SH-SY5Y (cell line): Measurements from ENCODE around the gene PLEKHA6.
A peak's percentile ranks its signal among the peaks of the same experiment; 100 is the strongest.

Experiments
- GATA2 ChIP-seq: IDR thresholded peaks from 2 replicates; pipeline ENCODE4 v1.6.1; 2011; ENCODE audit warnings: mild to moderate bottlenecking, low read depth, low read length
- GATA3 ChIP-seq: IDR thresholded peaks from 2 replicates; pipeline ENCODE4 v1.6.1; 2011; ENCODE audit warnings: low read depth, mild to moderate bottlenecking, low read length, moderate library complexity

PLEKHA6 gene

DNA sequence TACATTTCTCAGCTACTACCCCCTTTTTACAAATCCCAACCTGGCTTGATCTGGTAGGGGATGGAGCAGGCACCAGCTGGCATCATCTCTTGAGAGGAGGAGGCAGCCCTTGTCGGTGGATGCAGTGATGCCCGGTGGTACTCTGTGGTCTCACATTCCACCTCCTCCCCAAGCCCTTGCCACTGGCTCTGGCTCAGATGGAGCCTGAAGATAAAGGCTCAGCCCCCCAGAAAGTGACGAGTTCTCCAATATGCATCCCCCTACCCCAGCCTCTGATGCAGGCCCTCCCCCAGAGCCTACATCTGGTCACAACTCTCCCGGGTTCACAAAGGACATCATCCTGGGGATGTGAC lies 142.1 kb downstream of the PLEKHA6 start:
- TF ChIP-seq GATA3 (no peak), GATA2 (peak; percentile 34; the same call in 1 of the 2 replicates)

DNA sequence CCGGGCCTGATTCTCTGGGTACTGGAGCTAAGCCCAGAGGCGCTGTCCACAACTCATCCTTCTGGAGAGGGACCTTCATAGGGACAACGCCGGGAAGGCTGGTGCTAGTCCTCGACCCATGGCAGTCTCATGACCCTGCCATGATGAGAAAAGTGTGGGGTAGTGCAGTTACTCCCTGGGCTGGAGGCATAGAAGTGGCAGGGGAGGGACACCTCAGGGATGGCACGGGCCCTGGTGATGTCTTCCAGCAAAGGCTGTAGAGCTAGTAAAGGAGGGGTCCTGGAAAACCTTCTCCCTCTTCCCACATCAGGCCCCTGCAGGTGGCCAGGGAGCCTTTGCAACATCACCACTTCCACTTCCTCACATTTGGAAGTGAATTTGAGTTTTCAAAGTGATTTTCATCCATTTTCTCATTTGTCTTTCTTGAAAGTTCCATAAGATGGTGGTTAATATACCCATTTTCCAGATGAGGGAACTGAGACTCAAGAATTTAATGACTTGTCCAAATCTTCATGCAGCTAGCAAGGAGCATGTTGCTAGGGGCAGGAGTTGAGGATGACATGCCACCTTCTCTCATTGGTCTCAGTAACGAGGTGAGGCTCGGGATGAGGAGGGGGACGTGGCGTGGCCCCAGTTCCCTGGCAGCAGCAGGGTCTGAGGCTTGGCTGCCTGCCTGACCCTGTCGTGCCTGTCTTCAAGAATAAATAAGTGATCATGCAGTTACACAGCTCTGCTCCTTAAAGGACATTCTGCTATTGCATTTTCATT lies 142.7 kb downstream of the PLEKHA6 start:
- TF ChIP-seq GATA3 (no peak), GATA2 (no peak)

DNA sequence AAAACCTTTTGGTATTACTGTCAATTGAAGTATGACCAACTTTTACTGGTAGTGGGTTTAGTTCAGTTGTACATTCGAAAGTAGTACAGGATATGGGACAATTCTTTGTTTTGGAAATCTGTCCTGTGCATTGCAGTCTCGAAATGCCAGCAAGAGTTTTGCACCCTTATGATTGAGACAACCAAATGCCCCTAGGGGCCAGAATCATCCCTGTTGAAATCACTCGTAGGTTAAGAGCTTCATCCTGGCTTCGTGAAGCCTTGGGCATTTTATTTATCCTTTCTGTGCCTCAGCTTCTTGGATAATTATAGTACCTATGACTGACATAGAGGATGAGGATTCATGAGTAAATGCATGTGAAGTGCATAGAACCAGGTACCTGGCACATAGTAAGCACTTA lies 143.5 kb downstream of the PLEKHA6 start:
- TF ChIP-seq GATA2 (no peak), GATA3 (no peak)

DNA sequence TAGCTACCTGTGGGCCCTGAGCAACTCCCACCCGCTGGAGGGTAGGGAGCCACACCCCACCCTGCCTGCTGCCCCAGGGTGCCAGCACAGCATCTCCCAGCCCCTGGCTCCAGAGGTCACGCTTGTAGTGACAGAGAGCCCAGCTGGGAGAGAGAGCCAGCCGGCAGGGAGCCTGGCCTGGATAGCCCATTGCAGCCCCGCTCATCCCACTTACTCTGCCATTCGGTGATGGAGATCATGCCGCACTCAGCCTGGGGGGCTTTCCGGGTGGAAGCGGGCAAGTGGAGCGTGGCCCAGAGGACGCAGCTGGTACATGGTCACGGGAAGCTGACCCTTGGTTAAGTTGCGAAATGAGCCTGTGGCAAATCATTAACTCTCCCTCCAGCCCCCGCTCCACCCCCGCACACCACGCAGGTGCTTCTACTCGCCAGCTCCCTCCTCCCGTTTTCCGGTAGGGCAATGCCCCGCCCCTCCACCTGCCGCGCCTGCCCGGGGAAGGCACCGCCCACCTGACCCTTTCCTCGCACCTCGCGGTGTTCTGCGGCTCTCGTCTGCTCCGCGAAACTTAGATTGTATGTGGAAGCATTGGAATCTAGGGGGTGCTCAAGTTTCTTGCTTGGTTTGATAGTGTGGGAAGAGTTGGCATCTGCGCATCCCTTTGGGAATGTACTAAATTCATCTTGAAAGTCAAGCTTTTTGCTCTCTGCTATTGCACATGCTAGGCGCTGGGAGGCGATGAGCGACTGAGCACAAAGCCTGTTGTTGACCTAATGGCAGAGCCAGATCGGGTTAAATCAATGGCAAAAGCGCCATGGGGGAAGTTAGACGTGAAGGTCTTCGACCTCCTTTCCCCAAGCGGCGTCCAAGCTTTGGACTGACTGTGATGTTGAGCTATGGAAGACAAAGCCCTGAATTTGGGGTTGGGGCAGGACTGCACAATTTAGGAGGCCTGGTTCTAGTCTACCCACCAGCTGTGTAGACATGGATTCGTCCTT lies 145.8 kb downstream of the PLEKHA6 start, which contains the start of gene GOLT1A:
Gene GOLT1A, minus strand, starts transcription at position 321 of the 995 bp plus-strand sequence. Its CDS starts 82 bp downstream, at position 239.
- TF ChIP-seq GATA3 (no peak), GATA2 (no peak)

DNA sequence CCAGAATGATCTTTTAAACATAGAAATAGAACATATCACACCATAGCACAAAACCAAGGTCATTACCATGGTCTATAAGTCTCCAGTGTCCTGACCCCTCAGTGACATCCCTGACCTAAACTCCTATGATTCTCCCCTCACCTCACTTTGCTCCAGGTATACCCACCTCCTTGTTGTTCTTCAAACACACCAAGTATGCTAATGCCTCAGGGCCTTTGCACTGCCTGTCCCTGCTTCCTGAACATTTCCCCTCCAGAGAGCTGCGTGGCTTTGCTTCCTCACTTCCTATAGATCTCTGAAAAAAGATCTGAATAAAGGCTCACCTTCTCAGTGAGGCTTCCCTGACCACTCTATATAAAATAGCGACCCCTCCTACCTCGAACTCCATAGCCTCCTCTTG lies 147.0 kb downstream of the PLEKHA6 start:
- TF ChIP-seq GATA3, result no peak
- no peak for TF ChIP-seq GATA2

DNA sequence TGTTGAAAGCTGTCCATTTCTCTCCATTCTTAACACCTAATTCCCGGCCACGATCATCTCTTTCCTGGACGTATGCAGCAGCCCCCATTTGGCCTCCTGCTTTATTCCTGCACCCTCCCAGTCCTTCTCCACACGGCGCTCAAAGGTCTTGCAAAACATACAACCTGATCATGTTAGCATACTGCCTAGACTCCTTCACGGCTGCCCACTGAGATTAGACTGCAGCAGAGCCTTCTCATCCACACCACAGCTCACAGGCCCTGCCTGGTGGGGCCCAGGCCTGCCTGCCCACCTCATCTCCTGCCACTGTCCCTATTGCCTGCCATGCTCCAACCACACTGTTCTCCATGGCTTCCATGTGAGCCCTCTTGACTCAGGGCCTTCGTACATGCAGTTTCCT lies 148.7 kb downstream of the PLEKHA6 start:
- TF ChIP-seq GATA3 (no peak), GATA2 (no peak)

DNA sequence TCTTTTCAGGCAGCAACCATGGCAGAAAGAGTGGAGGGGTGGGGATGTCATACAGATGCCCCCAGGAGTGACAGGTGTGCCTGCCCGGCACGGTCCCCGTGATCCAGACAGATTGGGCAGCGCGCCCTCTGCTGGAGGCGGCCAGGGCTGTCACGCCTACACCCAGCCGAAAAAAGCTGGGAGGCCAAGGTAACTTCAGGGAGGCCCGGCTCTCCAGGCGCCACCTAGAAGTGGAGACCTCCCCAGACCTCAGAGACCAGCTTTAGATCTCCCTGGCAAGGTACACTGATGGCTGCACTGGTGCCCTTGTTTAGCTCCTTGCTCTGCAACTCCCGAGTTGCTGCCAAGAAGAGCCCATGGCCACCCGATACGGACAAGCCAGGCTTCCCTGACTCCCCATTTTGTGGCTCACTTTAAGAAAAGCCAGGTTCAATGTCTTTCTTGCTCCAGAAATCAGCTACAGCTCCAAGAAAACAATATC lies 152.6 kb downstream of the PLEKHA6 start:
- no peak for TF ChIP-seq GATA3
- TF ChIP-seq GATA2, result no peak

DNA sequence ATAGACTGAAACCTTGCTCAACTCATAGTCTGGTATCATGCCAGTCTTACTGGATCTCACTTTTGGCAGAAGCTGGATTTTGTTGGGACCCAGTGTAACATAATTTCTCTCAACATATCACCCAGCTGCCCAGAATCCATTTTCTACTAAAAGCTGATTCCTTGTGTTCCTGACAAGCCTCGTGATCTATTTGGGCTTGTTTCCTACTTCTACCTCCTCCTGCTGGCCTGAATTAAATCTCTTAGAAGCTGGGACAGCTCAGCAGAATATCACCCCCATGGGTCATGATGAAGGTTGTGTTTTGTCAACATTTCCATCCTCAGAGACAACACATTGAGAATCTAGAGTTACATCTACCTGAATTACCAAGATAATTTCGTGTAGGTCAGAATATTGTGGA lies 153.6 kb downstream of the PLEKHA6 start:
- TF ChIP-seq GATA3, result no peak
- no peak for TF ChIP-seq GATA2

DNA sequence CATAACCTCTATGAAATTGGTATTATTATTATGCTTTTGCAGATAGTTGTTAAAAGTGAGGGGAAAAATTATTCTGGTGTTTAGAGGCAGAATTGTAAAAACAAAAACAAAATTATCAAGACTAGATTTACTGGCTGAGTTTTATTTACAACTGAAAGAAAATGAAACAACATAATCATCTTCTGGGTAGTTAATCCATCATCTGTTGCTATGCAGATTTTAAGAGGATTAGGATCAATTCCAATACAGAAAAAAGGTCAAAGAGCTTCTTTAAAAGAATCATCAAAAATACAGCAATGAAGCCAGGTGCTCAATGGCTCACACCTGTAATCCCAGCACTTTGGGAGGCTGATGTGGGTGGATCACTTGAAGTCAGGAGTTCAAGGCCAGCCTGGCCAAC lies 154.2 kb downstream of the PLEKHA6 start:
- no peak for TF ChIP-seq GATA2
- TF ChIP-seq GATA3, result no peak

DNA sequence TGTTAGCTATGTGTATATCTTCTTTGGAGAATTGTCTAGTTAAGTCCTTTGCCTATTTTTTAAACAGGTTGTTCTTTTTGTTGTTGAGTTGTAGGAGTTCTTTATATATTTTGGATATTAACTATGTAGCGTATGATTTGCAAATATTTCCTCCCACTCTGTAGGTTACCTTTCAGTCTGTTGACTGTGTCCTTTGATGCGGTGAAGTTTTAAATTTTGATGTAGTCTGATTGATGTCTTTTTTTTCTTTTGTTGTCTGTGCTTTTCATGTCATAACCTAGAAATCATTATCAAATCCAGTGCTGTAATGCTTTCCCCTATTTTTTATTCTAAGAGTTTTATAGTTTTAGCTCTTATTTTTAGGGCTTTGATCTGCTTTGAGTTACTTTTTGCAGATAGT lies 154.8 kb downstream of the PLEKHA6 start:
- TF ChIP-seq GATA2 (no peak), GATA3 (no peak)

DNA sequence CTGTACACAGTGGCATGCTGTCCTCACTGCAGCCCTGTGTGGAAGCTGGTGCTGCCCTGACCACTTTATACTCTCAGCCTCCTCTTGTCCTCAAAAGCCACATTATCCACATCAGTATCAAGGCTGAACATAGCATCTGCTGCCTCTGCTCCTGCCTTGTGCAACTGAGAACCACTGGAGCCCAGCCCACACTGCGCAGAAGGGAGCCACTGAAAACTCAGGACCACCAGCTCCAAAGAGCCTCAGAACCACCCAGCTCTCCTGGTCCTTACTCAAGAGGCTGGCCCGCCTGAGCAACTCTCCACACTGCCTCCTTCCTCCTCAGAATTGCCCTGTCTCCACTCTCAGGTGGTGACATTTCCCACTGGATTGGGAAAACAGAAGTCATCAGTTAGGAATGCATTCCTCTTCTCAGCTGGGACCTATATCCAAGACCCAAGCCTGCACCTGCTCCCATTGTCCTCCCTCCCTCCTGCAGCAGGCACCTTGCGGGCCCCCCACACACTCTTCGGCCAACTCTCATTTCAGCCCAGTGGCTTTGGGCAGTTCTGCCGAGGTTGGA lies 156.4 kb downstream of the PLEKHA6 start:
- TF ChIP-seq GATA3, result no peak
- TF ChIP-seq GATA2, result no peak

DNA sequence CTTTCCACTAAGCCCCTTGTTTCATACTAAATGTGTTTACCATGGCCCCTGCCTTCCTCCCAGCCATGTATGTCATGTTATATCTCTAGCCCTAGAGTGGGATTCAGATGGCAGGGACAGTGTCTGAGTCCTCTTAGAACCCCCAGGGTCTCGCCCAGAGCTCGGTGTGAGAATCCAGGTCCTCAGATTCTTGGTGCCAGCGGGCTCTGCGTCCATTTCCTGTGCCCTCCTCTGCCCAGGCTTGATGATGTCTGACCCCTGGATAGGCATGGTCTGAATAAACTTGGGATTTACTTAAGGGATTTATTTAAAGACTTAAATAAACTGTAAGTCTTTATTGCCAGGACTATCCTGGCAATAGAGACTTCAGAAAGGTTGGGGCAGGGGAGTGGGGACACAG lies 157.2 kb downstream of the PLEKHA6 start:
- TF ChIP-seq GATA2 (no peak), GATA3 (no peak)

DNA sequence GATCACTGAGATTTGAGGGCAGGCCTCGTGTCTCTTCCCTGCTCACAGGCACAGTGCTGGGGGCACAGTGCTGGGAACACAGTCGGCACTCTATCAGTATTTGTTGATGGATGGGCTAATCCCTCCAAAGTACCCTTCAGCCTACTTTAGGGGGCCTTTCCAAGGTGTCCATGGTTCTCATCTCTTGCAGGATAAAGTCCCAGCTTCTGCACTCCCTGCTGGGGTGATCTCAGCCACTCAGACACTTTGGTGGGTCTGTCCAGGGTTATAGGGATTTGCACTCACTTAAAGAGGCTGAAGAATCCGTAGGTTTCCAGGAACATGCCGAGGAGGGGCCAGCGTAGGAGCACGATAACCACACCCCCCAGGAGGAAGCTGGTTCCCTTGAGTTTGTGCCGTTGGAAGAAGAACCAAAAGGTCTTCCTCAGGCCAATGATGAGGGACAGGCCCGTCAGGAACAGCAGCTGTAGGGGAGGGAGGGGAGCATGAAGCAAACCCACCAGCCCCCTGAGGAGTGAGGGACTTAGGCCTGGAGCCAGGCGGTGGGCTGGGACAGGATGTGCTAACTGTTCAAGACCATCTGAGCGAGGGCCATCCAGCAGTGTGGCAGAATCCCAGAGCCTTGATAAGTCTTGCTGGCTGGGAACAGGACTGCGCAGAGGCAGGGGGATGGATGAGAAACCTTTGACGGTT lies 158.2 kb downstream of the PLEKHA6 start:
- no peak for TF ChIP-seq GATA2
- no peak for TF ChIP-seq GATA3

DNA sequence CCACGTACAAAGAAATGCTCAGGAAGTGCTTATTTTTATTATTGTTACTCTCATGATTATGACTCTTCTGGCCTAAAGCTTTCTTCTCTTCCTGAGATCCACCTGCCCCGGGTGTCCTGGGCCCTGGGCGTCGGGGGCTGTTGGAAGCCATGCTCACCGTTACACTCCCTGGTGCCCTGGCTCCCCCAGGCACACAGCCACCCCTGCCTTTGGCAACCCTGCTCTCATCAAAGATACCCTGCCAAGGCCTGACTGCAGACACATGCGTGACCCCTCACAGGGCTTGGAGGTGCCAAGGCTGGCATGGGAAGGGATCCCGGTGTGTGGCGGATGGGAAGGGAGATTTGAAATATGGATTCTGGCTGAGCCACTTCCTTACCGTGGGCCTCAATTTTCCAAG lies 160.2 kb downstream of the PLEKHA6 start:
- TF ChIP-seq GATA3 (no peak), GATA2 (no peak)
